NT2/D1 (cell line): ENCODE results near the gene LRRTM4.

Experiments used
- DNase-seq: peaks from one replicate; pipeline ENCODE4 v3.0.0-alpha.2; 2011; ENCODE audit warnings: low read depth, low spot score
- H3K27me3 ChIP-seq: 2 replicates; pipeline ENCODE4 v1.6.0; 2011; ENCODE audit warnings: mild to moderate bottlenecking; ENCODE audit not compliant: insufficient read length, insufficient read depth
- H3K36me3 ChIP-seq: 2 replicates; pipeline ENCODE4 v1.6.1; 2011; ENCODE audit warnings: mild to moderate bottlenecking, low read length, mixed read lengths; ENCODE audit not compliant: insufficient read depth, insufficient read length
- H3K4me1 ChIP-seq: 2 replicates; pipeline ENCODE4 v1.5.1; 2011; ENCODE audit not compliant: insufficient read depth, insufficient read length
- H3K4me3 ChIP-seq: 2 replicates; pipeline ENCODE4 v1.5.1; 2011; ENCODE audit warnings: low read depth; ENCODE audit not compliant: insufficient read length
- H3K9ac ChIP-seq: 2 replicates; pipeline ENCODE4 v1.6.0; 2011; ENCODE audit warnings: low read depth; ENCODE audit not compliant: insufficient read length
- H3K9me3 ChIP-seq: 2 replicates; pipeline ENCODE4 v1.5.1; 2011; ENCODE audit warnings: mild to moderate bottlenecking, low read length; ENCODE audit not compliant: insufficient read depth
- SUZ12 ChIP-seq: IDR thresholded peaks from 2 replicates; pipeline ENCODE4 v1.6.1; 2011; ENCODE audit not compliant: insufficient read length, insufficient read depth; ENCODE audit errors: extremely low read depth
- YY1 ChIP-seq: IDR thresholded peaks from 2 replicates; pipeline ENCODE4 v1.6.1; 2011; ENCODE audit not compliant: insufficient read length, insufficient read depth
- ZNF274 ChIP-seq: IDR thresholded peaks from 2 replicates; pipeline ENCODE4 v1.6.1; 2011; ENCODE audit warnings: mild to moderate bottlenecking, low read depth, low read length

LRRTM4 gene

DNA sequence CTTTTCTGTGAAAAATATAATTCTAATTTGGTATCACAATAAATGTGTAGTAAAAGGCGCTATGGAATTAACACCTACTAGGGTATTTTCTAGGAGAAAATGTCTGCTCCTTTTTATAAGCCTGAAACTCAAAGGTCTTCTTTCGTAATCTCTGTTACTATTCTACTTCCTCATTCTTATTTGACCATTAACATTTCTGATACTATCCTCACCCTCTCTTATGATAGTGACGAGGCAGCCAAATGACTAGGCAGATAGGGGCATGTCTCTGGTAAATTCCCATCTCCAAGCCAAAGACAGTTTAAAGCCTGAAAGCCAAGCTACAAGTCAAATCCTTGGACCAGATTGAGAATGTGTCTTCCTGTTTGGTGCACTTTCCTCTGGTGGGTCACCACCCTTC lies 251.7 kb downstream of the LRRTM4 start:
- Histone ChIP-seq H3K4me3 (no peak overlapping the region), H3K4me1 (no peaks in the 10 kb centered on the region), H3K9ac (no peak overlapping the region), H3K9me3 (0 out of 2 replicates have a peak, but pooled peaks cover under 1% of the 10 kb centered on the region), H3K27me3 (no peaks in the 10 kb centered on the region), H3K36me3 (no peaks in the 10 kb centered on the region)
- TF ChIP-seq SUZ12, result no peak
- TF ChIP-seq YY1, result no peak
- no peak for TF ChIP-seq ZNF274
- no peak for DNase-seq

DNA sequence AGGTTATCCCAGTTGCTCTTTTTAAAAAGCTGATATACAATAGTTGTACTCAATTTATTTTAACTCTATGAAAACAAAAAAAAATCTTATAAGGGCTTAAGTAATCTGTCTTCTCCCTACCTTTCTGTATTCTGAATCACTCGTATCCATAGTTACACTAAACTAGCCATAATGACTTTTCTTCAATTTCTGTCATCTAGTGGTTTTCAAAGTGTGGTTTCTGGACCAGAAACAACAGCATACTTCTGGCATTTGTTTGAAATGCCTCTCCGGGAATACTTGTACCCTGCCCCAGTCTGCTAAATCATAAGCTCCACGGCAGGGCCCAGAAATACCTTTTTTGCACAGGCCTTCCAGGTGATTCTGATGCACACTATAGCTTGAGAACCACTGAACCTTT lies 253.6 kb downstream of the LRRTM4 start:
- Histone ChIP-seq H3K27me3 (no peaks in the 10 kb centered on the region), H3K4me1 (no peaks in the 10 kb centered on the region), H3K4me3 (no peak overlapping the region), H3K9ac (no peak overlapping the region), H3K36me3 (no peaks in the 10 kb centered on the region), H3K9me3 (0 out of 2 replicates have a peak, but pooled peaks cover 5% of the 10 kb centered on the region)
- TF ChIP-seq SUZ12 (no peak), ZNF274 (no peak), YY1 (no peak)
- no peak for DNase-seq

DNA sequence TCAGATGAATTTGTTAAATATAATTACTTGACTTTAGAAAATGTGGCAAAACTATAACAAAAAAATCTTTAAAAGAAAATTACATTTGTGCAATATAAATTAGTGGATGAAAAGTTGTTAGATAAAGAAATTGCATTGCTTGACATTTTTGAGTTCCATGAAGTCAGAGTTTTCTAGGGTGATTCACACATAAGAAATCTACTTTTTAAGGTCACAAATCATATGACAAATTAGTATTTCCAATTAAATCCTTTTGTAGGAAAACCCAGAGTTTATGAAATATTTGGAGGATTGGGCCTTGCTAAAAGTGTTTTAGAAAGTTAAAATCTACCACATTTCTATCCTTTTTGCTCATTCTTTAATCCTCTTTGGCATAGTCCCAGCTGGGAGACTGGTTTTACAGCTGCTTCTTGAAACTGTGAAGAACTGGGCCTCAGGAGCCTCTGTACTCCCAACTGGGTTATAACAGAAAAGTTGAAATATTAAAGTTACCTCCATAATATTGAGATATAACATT lies 289.2 kb downstream of the LRRTM4 start:
- no peak overlapping the region for H3K4me3 ChIP-seq
- no peak for DNase-seq
- H3K9ac ChIP-seq, result no peak overlapping the region
- H3K36me3 ChIP-seq, result no peaks in the 10 kb centered on the region
- H3K4me1 ChIP-seq, result no peaks in the 10 kb centered on the region
- H3K27me3 ChIP-seq, result no peaks in the 10 kb centered on the region
- no peak for TF ChIP-seq ZNF274
- TF ChIP-seq SUZ12, result no peak
- TF ChIP-seq YY1, result no peak
- no peaks in the 10 kb centered on the region for H3K9me3 ChIP-seq

DNA sequence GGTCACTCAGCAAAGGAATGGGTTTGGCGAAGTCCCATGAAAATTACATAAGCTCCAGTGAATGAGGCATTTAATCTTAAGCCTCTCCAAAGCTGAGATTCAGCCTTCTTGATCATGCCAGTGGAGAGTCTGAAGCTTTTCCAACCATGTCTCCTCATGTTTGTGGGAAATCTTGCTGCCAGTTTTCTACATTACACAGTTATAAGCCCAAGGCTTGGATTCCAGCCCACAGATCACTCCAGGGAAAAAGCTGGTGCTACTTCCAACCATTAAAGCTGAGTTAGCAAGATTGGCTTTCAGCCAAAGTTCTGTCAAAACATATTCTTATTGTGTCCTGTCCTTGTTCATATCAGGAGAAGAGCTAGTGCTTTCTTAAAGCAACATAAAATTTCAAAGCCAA lies 293.8 kb downstream of the LRRTM4 start:
- Histone ChIP-seq H3K27me3 (no peaks in the 10 kb centered on the region), H3K36me3 (no peaks in the 10 kb centered on the region), H3K9me3 (no peaks in the 10 kb centered on the region), H3K9ac (no peak overlapping the region), H3K4me3 (no peak overlapping the region), H3K4me1 (no peaks in the 10 kb centered on the region)
- DNase-seq, result no peak
- TF ChIP-seq ZNF274 (no peak), YY1 (no peak), SUZ12 (no peak)

DNA sequence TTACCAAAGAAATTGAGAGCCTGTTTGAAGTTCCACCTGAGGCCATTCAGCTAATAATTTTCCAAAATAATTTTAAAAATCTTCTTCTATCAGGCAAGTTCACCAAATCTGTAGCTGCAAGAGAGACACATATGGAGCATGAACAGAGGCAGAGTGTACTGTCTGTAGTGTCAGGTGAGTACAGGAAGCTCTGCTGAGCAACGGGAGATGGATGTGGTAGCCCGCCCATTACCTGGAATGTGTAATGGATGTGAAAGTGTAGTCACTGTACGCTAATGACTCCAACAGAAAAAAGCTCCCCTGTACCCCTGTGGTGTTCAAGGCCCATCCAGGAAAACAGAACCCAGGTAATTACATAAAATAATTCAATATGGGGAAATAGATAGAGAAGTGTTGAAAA lies 311.5 kb downstream of the LRRTM4 start:
- Histone ChIP-seq H3K9ac (no peak overlapping the region), H3K4me3 (no peak overlapping the region), H3K36me3 (no peaks in the 10 kb centered on the region), H3K4me1 (no peaks in the 10 kb centered on the region), H3K27me3 (no peaks in the 10 kb centered on the region), H3K9me3 (no peaks in the 10 kb centered on the region)
- TF ChIP-seq SUZ12 (no peak), YY1 (no peak), ZNF274 (no peak)
- no peak for DNase-seq

DNA sequence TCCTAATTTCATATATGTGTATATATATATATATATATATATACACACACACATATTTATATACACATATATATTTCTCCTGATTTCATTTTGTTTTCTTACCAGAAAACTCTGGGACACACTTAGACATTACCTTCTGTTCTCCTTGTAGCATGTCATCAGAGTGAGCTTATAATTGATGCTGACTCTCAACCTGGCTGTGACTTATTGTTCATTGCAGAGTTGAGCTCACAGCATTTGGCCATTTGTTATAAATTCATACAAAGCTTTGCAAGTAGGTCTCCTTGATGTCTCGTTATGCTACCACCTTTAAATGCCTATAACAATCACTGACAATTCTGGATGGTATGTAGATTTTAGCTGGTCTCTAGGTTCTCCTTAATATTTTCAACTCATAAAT lies 314.8 kb downstream of the LRRTM4 start:
- Histone ChIP-seq H3K9ac (no peak overlapping the region), H3K27me3 (no peaks in the 10 kb centered on the region), H3K4me1 (no peaks in the 10 kb centered on the region), H3K36me3 (no peaks in the 10 kb centered on the region), H3K4me3 (no peak overlapping the region), H3K9me3 (no peaks in the 10 kb centered on the region)
- TF ChIP-seq YY1, result no peak
- DNase-seq, result no peak

DNA sequence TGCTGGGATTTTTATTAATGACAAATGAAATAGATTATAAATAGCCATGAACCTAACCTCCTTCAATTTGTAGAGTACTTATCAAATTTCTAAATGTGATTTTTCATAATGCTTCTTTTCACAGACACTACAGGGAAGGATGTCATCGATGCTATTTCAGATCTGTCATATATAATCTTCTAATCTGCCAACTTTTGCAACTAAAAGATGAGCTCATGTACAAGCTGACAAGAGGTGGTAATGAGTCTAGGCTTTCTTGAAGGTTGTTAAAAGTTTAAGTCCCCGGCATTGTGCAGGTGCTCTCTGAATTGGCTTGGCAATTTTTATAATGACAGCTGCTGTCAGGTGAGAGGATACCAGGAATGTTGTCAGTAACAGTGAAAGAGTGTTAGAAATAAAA lies 320.4 kb downstream of the LRRTM4 start:
- Histone ChIP-seq H3K4me1 (no peaks in the 10 kb centered on the region), H3K9me3 (no peaks in the 10 kb centered on the region), H3K36me3 (no peaks in the 10 kb centered on the region), H3K27me3 (no peaks in the 10 kb centered on the region), H3K9ac (no peak overlapping the region), H3K4me3 (no peak overlapping the region)
- DNase-seq, result no peak
- TF ChIP-seq SUZ12 (no peak), ZNF274 (no peak), YY1 (no peak)

DNA sequence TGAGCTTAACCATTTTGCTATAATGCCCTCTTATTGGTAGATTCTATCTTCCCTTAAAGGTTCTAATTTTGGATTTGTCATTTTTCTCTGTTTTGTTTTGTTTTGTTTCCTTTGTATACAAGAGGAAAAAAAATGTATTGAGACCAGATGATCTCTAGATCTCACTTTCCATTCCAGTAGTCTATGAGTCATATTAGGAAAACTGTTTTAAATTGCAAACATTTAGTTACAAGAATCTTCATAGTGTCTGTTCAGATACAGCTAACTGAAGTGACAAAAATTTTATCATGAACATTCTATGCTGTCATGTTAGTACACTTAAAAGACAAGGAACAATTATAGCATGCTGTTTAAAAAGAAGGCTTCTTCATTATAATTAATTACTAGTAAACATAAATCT lies 322.8 kb downstream of the LRRTM4 start:
- H3K9me3 ChIP-seq, result no peaks in the 10 kb centered on the region
- H3K36me3 ChIP-seq, result no peaks in the 10 kb centered on the region
- no peaks in the 10 kb centered on the region for H3K27me3 ChIP-seq
- H3K9ac ChIP-seq, result no peak overlapping the region
- H3K4me1 ChIP-seq, result no peaks in the 10 kb centered on the region
- no peak overlapping the region for H3K4me3 ChIP-seq
- no peak for TF ChIP-seq YY1
- no peak for TF ChIP-seq SUZ12
- no peak for TF ChIP-seq ZNF274
- no peak for DNase-seq
